Smooth muscle cell of the brain vasculature (primary cell): Measurements from ENCODE around the gene SPDYE1.
A peak's percentile ranks its signal among the peaks of the same experiment; 100 is the strongest.
"Not testable (repeated sequence)": the region's sequence is repeated elsewhere in the genome, so short reads cannot be mapped to it uniquely, and the experiment has no call there.

Experiments used
- DNase-seq: peaks from one replicate; pipeline ENCODE4 v3.0.0-alpha.2; 2012; ENCODE audit warnings: low read depth, low spot score

The SPDYE1 gene

DNA sequence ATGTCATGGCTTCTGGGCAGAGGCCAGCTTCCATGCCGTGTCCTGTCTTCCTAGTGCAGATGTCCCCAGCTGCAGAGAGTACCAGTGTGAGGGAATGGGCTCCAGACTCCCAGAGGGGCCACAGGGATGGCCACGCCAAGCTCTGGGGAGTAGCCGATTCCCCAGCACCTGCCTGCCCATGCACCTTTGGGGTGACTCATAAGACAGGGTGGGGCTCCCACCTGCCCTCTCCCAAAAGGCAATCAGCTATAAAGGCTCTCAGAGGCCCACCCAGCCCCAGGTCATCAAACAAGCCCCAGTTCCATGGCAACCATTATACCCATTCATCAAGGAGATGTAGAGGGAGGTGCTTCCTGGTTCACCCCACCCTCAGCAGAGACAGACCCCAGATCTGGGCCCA is at the start of gene SPDYE1:
SPDYE1 (plus strand) TSS at position 366 of the 400 bp plus-strand sequence. CDS start 2,053 bp downstream, outside the sequence.
- DNase-seq = not testable (repeated sequence)

GRCh38 chr7:43952028-43952427 is 45.7 kb upstream of the SPDYE1 start:
- no peak for DNase-seq

DNA sequence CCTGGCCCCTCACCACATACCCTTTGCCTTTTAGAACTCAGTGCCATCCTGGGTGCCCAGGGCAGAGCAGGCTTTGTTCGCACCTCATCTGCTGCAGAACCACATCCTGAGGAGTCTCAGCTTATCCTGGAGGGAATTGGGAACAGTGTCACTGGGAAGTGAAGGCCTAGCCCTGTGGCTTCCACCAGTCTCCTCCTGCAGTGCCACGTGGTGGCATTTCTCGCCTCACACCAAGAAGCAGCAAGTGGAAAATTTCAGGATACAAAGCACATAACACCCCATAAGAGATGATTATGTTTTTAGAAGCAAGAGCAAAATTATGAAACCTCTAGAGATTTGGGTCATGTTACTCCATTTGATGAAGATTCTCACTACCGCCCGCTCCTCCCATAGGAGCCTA is 44.6 kb upstream of the SPDYE1 start:
- no peak for DNase-seq

DNA sequence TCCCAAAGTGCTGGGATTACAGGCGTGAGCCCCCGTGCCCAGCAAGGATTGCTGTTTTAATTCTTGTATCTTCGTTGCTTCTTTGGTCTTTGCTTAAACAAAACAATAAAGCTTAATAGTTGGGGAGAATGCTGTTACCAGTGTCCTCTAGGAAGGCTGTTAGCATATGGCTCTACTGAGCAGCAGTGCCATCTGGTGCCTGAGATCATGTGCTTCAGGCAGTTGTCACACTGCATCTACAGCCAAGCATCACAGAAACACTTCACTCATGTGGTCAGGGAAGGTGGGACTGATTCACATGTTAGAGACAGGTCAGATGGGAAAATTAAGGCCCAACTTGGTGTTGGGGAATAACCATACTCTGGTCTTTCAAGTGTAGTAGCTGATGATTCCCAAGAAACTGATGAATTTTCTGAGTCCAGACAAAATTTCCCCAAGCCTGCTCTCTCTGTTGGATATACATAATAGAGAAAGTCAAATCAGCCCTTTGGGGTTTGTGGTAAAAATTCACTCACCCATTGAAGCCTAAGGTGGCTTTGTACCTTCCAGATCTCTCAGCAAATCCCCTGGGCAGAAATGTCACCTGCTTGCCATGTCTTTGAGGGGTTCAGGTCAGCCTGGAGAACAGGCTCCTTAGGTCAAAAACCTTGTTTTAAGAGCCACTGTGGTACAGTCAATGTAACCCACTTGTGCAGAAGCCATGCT is 43.0 kb upstream of the SPDYE1 start:
- peak; percentile 20 for DNase-seq

GRCh38 chr7:43956027-43956426 is 41.7 kb upstream of the SPDYE1 start:
- DNase-seq = no peak

DNA sequence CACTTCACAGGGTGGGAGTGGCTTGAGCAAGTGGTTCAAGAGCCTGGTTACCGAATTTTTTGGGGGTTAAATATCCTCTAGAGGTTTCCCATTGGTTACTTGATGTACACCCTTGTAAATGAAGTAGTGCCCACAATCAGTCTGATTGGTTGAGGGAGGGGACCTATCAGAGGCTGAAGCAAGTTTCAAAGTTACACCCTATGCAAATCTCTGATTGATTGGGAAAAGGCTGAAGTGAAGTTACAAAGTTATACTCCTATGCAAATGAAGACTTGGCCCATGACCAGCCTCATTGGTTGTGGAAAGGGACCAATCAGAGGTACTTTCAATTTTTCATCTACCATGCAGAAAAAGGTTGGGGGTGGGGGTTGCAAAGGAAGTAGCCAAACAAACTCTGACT is 36.8 kb upstream of the SPDYE1 start:
- DNase-seq = no peak

DNA sequence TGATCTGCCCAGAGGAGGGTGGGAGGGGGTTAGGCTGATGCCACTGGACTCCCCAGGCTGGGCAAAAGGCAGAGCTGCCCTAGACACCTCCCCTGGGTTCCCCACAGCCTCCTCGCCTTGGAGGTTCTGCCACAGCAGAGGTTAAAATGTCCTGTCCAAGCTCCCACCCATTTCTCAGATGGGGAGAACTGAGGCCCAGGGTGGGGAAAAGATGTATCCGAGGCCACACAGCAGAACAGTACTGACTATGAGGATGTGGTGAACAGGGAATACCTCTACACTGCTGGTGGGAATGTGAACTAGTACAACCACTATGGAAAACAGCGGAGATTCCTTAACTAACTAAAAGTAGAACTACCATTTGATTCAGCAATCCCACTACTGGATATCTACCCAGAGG is 31.3 kb upstream of the SPDYE1 start:
- not testable (repeated sequence) for DNase-seq

GRCh38 chr7:43968172-43969040 is 29.3 kb upstream of the SPDYE1 start:
- not testable (repeated sequence) for DNase-seq

GRCh38 chr7:43969586-43969985 is 28.1 kb upstream of the SPDYE1 start:
- DNase-seq = not testable (repeated sequence)

DNA sequence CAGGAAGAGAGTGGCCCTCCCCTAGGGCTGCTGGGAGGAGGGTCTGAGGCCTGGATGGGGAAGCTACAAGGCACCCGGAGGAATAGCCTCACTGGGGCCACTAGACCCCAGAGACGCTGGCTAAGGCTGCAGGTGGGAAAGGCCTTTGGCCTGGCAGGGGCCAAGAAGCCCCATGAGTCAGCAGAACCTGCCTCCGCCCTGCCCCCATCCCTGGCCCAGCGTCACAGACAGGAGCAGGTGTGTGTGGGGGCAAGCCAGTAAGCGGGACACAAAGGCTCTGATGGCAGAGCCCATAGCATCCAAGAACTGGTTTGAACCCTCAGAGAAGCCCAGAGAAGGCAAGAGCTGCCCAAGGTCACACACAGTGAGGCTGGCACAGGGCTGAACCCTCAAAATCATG is 27.0 kb upstream of the SPDYE1 start:
- DNase-seq = not testable (repeated sequence)

- not testable (repeated sequence) for DNase-seq
These were observed 23.6 kb upstream of the SPDYE1 start for GRCh38 chr7:43974033-43974573.

- not testable (repeated sequence) for DNase-seq
These were observed 22.8 kb upstream of the SPDYE1 start for GRCh38 chr7:43974725-43975482.

GRCh38 chr7:43977525-43977924 is 20.2 kb upstream of the SPDYE1 start:
- DNase-seq = no peak

DNA sequence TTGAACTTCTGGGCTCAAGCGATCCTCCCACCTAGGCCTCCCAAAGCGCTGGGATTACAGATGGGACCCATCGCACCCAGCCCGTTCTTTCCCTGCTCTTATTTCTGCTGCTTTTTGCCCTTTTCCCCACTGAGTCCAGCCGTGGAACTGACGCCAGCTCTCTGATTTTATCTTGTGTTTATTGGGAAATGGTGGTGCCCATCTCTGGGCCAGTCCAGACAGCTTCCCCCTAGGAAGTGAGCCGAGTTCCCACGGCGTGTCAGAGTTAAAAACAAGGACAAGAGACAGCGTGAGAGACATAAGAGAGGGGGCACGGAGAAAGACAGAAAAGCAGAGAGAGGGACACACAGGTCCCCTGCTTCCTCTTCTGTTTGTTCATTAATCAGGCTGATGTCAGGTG is 19.6 kb upstream of the SPDYE1 start:
- not testable (repeated sequence) for DNase-seq

- DNase-seq = not testable (repeated sequence)
These were observed 14.8 kb upstream of the SPDYE1 start for GRCh38 chr7:43982848-43983247.

DNA sequence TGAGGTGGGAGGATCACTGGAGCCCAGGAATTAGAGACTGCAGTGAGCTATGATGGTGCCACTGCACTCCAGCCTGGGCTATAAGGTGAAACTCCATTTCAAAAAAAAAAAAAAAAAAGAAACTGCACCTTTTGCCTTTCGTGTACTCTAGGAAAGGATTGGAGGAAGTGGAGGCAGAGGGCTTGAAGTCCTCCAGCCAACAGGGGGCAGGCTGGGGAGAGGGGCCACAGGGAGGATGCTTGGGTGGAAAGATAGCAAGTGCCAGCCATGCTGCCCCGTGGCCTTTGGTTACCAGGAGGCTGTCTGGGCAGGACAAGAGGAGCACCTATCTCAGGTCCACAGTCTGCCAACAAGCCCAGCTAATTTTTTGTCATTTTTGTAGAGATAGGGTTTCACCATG is 14.0 kb upstream of the SPDYE1 start:
- not testable (repeated sequence) for DNase-seq

DNA sequence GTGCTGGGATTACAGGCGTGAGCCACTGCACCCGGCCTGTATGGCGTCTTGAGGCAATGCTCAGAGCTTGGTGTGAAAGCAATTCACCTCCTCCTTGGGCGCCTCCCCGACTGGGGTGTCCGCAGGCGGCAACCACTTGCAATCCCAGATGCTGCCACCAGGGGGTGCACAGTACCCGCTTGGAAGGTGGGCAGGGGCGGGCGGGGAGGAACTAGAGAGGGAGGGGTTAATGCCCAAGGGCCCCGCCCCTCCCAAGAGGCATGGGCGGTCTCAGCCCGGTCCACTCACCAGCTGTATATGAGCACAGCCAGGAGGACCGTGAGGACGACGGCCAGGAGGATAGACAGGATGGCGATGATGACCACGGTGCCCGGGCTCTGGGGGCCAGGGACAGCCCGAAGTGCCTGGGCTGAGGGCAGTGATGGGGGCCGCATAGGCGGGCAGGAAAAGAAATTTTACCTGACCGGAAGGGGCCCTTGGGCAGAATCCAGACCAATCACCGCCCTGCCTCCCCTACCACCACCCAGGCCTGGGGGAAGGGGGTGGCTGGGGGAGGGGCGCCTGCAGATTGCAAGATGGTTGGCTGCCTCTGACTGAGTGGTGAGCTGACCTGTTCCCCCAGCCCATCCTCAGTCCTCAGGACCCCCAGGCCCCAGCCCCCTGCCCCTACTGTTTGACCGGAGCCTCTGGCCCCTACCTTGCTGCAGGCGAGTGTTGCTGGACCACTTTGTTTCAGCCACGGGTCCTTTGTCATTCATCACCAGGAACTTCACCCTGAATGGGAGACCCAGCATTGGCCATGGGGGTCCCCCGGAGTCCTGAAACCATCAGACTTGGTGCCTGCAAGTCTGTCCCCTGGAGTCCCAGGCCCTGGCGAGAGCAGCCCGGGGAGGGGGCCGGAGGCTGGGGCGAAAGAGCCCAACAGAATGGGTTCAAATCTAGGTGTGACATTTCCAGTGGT is 11.5 kb upstream of the SPDYE1 start:
- DNase-seq = not testable (repeated sequence)

- DNase-seq = not testable (repeated sequence)
These were observed 10.2 kb upstream of the SPDYE1 start for GRCh38 chr7:43987476-43987875.

- DNase-seq = not testable (repeated sequence)
These were observed 7.6 kb upstream of the SPDYE1 start for GRCh38 chr7:43990011-43990585.

- not testable (repeated sequence) for DNase-seq
These were observed 6.9 kb upstream of the SPDYE1 start for GRCh38 chr7:43990829-43991228.
